Right hindlimb (tissue), 1 donor: ENCODE measurements around the gene IFI35.
A peak's percentile ranks its signal among the peaks of the same experiment; 100 is the strongest.
"Not testable (repeated sequence)": the region's sequence is repeated elsewhere in the genome, so short reads cannot be mapped to it uniquely, and the experiment has no call there.

Experiments
- DNase-seq: peaks from one replicate; pipeline ENCODE4 v3.0.0-alpha.2; 2018

Gene IFI35

GRCh38 chr17:43006639-43007551 is at the start of gene IFI35:
Gene IFI35, plus strand, starts transcription at chr17:43006784. Its CDS starts 164 bp downstream, at chr17:43006948.
- DNase-seq, result peak; percentile 89

- DNase-seq, result peak; percentile 94
Measured at GRCh38 chr17:42964161-42964932, 42.2 kb upstream of the IFI35 start, which contains the start of gene AARSD1. Gene AARSD1, minus strand, starts transcription at chr17:42964454. Its CDS starts 14 bp downstream, at chr17:42964440.

GRCh38 chr17:42967925-42968324 is 38.7 kb upstream of the IFI35 start:
- no peak for DNase-seq

- DNase-seq, result no peak
Measured at GRCh38 chr17:42969001-42969581, 37.5 kb upstream of the IFI35 start.

- DNase-seq, result no peak
Measured at GRCh38 chr17:42971589-42971988, 35.0 kb upstream of the IFI35 start.

- DNase-seq, result not testable (repeated sequence)
Measured at GRCh38 chr17:42973323-42973722, 33.3 kb upstream of the IFI35 start.

- no peak for DNase-seq
Measured at GRCh38 chr17:42975265-42975664, 31.3 kb upstream of the IFI35 start.

- DNase-seq, result not testable (repeated sequence)
Measured at GRCh38 chr17:42975701-42976100, 30.9 kb upstream of the IFI35 start.

GRCh38 chr17:42979511-42980273 is 26.9 kb upstream of the IFI35 start, which contains the start of gene PTGES3L:
Gene PTGES3L, minus strand, starts transcription at chr17:42980080. Its CDS starts 27 bp downstream, at chr17:42980053.
- DNase-seq, result peak; percentile 66

- peak; percentile 90 for DNase-seq
Measured at GRCh38 chr17:42980274-42980765, 26.3 kb upstream of the IFI35 start, which contains the start of gene RUNDC1. Gene RUNDC1, plus strand, starts transcription at chr17:42980565. Its CDS starts 12 bp downstream, at chr17:42980577.

GRCh38 chr17:42980766-42981397 is 25.7 kb upstream of the IFI35 start:
- peak; percentile 44 for DNase-seq

GRCh38 chr17:42982266-42982665 is 24.3 kb upstream of the IFI35 start:
- DNase-seq, result no peak

GRCh38 chr17:42985225-42985624 is 21.4 kb upstream of the IFI35 start:
- no peak for DNase-seq

GRCh38 chr17:42989141-42989540 is 17.4 kb upstream of the IFI35 start:
- DNase-seq, result no peak

- no peak for DNase-seq
Measured at GRCh38 chr17:42989726-42990652, 16.6 kb upstream of the IFI35 start.

- no peak for DNase-seq
Measured at GRCh38 chr17:42991471-42991870, 15.1 kb upstream of the IFI35 start.

GRCh38 chr17:42992872-42993271 is 13.7 kb upstream of the IFI35 start:
- no peak for DNase-seq

GRCh38 chr17:42993913-42994312 is 12.7 kb upstream of the IFI35 start:
- not testable (repeated sequence) for DNase-seq

GRCh38 chr17:42997390-42997983 is 9.1 kb upstream of the IFI35 start:
- no peak for DNase-seq
